Choroid plexus epithelial cell (primary cell): ENCODE measurements around the gene FBLN5.
A peak's percentile ranks its signal among the peaks of the same experiment; 100 is the strongest.

ENCODE experiments used
- DNase-seq: peaks from one replicate; pipeline ENCODE4 v3.0.0-alpha.2; 2010; ENCODE audit warnings: low read depth
- H3K4me3 ChIP-seq: 2 replicates; pipeline ENCODE4 v1.5.1; 2011; ENCODE audit warnings: low read depth, mild to moderate bottlenecking, control low read depth, low read length, moderate library complexity
- TF ChIP-seq, protein P1 (sequence below): conservative IDR thresholded peaks from 2 replicates; pipeline ENCODE4 v1.5.1; 2011; ENCODE audit warnings: low read depth, mild to moderate bottlenecking, control low read depth, inconsistent platforms, low read length, moderate library complexity

Gene FBLN5

DNA sequence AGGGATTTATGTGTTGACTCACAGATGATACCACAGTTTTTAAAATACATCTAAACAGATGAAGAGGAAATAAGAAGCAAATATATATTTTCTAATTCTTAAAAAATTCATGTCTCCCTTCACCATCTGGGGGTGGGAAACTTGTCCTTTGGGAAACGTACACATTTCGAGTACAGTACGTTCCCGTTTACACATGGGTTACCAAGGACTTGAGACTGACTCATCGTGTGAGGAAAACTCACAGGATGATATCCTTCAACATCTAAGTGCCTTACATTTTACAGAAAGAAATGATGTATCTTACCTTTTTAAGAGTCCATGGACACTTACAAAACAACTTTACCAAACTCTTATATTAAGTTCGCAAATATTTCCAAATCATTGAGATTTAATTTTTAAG, 16.0 kb upstream of the FBLN5 start:
- peak; percentile 93 for DNase-seq
- TF ChIP-seq, protein P1, sequence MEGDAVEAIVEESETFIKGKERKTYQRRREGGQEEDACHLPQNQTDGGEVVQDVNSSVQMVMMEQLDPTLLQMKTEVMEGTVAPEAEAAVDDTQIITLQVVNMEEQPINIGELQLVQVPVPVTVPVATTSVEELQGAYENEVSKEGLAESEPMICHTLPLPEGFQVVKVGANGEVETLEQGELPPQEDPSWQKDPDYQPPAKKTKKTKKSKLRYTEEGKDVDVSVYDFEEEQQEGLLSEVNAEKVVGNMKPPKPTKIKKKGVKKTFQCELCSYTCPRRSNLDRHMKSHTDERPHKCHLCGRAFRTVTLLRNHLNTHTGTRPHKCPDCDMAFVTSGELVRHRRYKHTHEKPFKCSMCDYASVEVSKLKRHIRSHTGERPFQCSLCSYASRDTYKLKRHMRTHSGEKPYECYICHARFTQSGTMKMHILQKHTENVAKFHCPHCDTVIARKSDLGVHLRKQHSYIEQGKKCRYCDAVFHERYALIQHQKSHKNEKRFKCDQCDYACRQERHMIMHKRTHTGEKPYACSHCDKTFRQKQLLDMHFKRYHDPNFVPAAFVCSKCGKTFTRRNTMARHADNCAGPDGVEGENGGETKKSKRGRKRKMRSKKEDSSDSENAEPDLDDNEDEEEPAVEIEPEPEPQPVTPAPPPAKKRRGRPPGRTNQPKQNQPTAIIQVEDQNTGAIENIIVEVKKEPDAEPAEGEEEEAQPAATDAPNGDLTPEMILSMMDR = no peak
- H3K4me3 ChIP-seq = no peak overlapping the region

GRCh38 chr14:91961297-91962220, 14.1 kb upstream of the FBLN5 start:
- TF ChIP-seq, protein P1 = no peak
- no peak overlapping the region for H3K4me3 ChIP-seq
- no peak for DNase-seq

DNA sequence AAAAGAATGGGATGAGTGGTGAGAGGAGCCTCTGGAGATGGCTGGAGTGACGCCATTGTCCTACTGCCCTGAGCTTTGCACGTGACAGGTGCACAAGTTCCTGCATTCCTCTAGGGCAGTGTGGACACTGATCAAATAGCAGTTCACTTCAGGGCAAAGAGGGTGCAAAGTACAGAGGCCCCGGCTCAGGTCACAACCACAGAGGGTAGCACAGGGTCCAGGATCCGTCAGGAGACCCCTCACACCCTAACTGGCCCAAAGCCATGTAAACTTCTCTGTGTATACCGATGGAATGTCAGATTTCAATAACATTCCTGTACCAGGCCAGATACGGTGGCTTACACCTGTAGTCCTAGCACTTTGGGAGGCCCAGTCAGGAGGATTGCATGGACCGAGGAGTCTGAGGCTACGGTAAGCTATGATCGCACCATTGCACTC, 10.4 kb upstream of the FBLN5 start:
- no peak for DNase-seq
- H3K4me3 ChIP-seq = no peak overlapping the region
- TF ChIP-seq, protein P1 = no peak

GRCh38 chr14:91956616-91957015, 9.1 kb upstream of the FBLN5 start:
- TF ChIP-seq, protein P1 = no peak
- DNase-seq = no peak
- no peak overlapping the region for H3K4me3 ChIP-seq

DNA sequence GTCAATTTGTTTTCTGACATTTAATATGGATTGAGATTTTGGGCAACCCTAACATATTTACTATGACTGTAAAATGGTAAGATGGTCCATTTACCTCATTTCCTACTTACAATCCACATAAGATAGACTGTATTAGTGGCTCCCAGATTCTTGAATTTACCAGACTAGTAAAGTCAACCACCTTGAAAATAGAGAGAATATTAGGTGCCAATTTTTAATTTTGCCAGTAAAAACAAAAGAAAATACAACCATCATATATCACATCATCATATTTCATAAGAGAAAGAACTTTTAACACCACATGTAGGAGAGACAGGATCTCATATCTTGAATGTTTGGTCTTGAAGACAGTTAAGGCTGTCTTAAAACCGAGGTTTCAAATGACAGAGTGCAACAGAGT, 7.7 kb upstream of the FBLN5 start:
- H3K4me3 ChIP-seq = no peak overlapping the region
- TF ChIP-seq, protein P1 = no peak
- no peak for DNase-seq

DNA sequence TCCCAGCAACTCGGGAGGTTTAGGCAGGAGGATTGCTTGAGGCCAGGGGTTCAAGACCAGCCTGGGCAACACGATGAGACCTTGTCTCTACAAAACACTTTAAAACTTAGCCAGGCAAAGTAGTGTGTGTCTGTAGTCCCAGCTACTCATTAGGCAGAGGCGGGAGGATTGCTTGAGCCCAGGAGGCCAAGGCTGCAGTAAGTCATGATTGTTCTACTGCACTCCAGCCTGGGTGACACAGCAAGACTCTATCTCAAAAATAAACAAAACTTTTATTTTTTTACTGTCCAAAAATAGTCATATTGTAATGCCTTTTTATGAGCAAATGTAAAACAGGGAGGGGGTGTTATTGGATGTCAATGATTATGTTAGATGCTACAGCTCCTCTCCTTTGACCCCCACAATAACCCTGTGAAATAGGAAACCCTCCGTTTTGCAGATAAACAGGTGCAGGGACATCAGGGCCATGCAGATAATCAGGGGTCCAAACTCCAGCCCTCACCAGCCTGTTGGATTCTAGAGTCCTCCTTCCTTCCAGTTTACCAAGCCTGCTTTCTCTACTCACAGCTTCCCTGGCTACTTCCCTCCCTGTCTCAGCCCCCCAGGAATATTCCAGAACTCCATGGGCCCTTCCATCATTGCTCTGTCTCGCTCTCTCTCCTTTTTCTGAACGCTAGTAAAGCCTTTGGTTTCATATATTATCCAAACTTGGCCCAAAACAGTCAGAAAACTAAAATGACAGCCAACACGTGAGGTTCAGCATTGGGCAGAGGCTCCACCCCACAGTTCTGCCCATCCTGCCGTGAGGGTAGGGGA, 5.9 kb upstream of the FBLN5 start:
- peak; percentile 29 for DNase-seq
- no peak overlapping the region for H3K4me3 ChIP-seq
- TF ChIP-seq, protein P1 = no peak
